ENCODE data around the gene PCAT7.

- TF ChIP-seq EZH2 (IDR thresholded peaks at IDR 0.05; ENCODE audit: borderline replicate concordance, low read depth, low read length, severe bottlenecking) = no peak
- TF ChIP-seq CTCF (IDR thresholded peaks at IDR 0.05; ENCODE audit: borderline replicate concordance, extremely low read depth, low read length, poor library complexity, severe bottlenecking) = no peak
These were observed 52.5 kb downstream of the PCAT7 start for GRCh38 chr9:94607423-94607691.

Data from DND-41 (cell line).